Central memory CD8-positive, alpha-beta T cell (primary cell): ENCODE data around the gene DFFA.
"Not testable (repeated sequence)": the region's sequence is repeated elsewhere in the genome, so short reads cannot be mapped to it uniquely, and the experiment has no call there.

ENCODE experiments used
- ATAC-seq: fragments of 150-1000 bp; cut with Tn5 transposase; replicated peaks from 2 replicates; pipeline ENCODE4 v1.10.0; 2022; ENCODE audit warnings: mild to moderate bottlenecking, moderate FRiP score, moderate number of reproducible peaks; ENCODE audit not compliant: poor library complexity, severe bottlenecking; ENCODE audit errors: extremely low read depth
- DNase-seq, 2 donors: peaks; one replicate each; pipeline ENCODE4 v3.0.0; 2021; ENCODE audit warnings: low spot score in 2 of 2
- H3K27ac Mint-ChIP-seq: one replicate; pipeline ENCODE4 v1.8.0; 2022; ENCODE audit warnings: low read depth, mild to moderate bottlenecking, moderate library complexity, mixed read lengths
- H3K27me3 Mint-ChIP-seq: one replicate; pipeline ENCODE4 v1.8.0; 2022; ENCODE audit warnings: mixed read lengths
- H3K36me3 Mint-ChIP-seq: one replicate; pipeline ENCODE4 v1.8.0; 2022; ENCODE audit warnings: mild to moderate bottlenecking, moderate library complexity, mixed read lengths; ENCODE audit not compliant: insufficient read depth
- H3K4me1 Mint-ChIP-seq: one replicate; pipeline ENCODE4 v1.8.0; 2022; ENCODE audit warnings: mixed read lengths
- H3K4me3 Mint-ChIP-seq: one replicate; pipeline ENCODE4 v1.8.0; 2022; ENCODE audit warnings: mild to moderate bottlenecking, moderate library complexity, mixed read lengths
- H3K9me3 Mint-ChIP-seq: one replicate; pipeline ENCODE4 v1.8.0; 2022; ENCODE audit warnings: mixed read lengths

The DFFA gene

GRCh38 chr1:10429868-10430215, 42.5 kb downstream of the DFFA start:
- Mint-ChIP-seq H3K4me3 (peak overlapping the region; percentile 89), H3K36me3 (peaks cover 10% of the 10 kb centered on the region), H3K4me1 (peaks cover 8% of the 10 kb centered on the region), H3K27ac (peak overlapping the region; percentile 80), H3K9me3 (no peaks in the 10 kb centered on the region), H3K27me3 (no peaks in the 10 kb centered on the region)
- ATAC-seq (peak; percentile 8), DNase-seq (no peak)

DNA sequence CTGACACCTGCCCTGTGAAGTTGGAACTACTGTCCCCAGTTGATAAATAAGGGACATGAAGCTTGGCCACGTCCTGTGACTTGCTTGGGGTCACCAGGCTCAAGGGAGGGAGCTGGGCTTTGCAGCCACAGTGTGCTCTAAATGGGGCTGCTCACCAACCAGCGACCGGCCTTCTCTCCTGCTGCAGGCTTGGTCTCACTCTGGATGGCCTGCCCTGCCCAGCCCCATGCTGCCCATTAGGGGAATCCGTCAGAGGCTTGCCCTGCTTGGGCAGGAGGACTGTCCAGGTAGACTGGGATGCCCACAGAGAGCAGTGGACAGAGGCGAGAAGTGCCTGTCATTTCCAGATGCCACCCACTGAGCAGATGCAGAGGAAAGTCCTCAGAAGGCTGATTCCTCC, 43.3 kb downstream of the DFFA start:
- Mint-ChIP-seq H3K27ac (no peak overlapping the region), H3K4me3 (peak overlapping the region; percentile 89), H3K36me3 (peaks cover 10% of the 10 kb centered on the region), H3K27me3 (no peaks in the 10 kb centered on the region), H3K4me1 (peaks cover 8% of the 10 kb centered on the region), H3K9me3 (no peaks in the 10 kb centered on the region)
- DNase-seq (no peak), ATAC-seq (no peak)

DNA sequence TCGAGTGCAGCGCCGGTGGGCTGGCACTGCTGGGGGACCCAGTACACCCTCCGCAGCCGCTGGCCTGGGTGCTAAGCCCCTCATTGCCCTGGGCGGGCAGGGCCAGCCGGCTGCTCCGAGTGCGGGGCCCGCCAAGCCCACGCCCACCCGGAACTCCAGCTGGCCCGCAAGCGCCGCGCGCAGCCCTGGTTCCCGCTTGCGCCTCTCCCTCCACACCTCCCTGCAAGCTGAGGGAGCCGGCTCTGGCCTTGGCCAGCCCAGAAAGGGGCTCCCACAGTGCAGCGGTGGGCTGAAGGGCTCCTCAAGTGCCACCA, 45.8 kb downstream of the DFFA start:
- H3K27me3 Mint-ChIP-seq, ATAC-seq, H3K4me1 Mint-ChIP-seq, DNase-seq, H3K4me3 Mint-ChIP-seq, H3K36me3 Mint-ChIP-seq, H3K9me3 Mint-ChIP-seq, H3K27ac Mint-ChIP-seq: not testable (repeated sequence)

GRCh38 chr1:10425826-10426534, 46.3 kb downstream of the DFFA start:
- not testable (repeated sequence) for H3K27me3 Mint-ChIP-seq, H3K4me1 Mint-ChIP-seq, H3K9me3 Mint-ChIP-seq, DNase-seq, H3K27ac Mint-ChIP-seq, ATAC-seq, H3K4me3 Mint-ChIP-seq, H3K36me3 Mint-ChIP-seq

DNA sequence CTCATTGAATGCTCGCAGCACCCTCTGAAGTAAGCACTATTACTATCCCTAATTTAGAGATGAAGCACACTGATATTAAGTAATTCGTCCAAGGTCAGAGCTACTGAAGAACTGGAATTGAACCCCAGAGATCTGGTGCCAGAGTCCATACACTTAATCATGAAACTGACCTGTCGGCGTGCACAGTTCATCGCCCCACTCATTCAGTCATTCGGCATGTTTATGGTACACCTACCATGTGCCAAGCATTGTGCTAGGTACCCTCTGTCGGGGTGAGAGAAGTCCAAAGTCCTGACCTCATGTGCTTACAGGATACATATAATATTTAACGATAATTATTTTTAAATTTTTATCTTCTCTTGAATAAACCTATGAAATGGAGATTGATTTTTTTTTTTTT, 47.7 kb downstream of the DFFA start:
- ATAC-seq (no peak), DNase-seq (no peak)
- Mint-ChIP-seq H3K9me3 (no peaks in the 10 kb centered on the region), H3K4me1 (no peaks in the 10 kb centered on the region), H3K27ac (no peak overlapping the region), H3K4me3 (no peak overlapping the region), H3K27me3 (no peaks in the 10 kb centered on the region), H3K36me3 (peaks cover 8% of the 10 kb centered on the region)

- DNase-seq (no peak), ATAC-seq (no peak)
- Mint-ChIP-seq H3K27ac (no peak overlapping the region), H3K4me1 (no peaks in the 10 kb centered on the region), H3K27me3 (no peaks in the 10 kb centered on the region), H3K4me3 (no peak overlapping the region), H3K36me3 (peaks cover 13% of the 10 kb centered on the region), H3K9me3 (no peaks in the 10 kb centered on the region)
Observed at GRCh38 chr1:10424034-10424433, 48.3 kb downstream of the DFFA start.

DNA sequence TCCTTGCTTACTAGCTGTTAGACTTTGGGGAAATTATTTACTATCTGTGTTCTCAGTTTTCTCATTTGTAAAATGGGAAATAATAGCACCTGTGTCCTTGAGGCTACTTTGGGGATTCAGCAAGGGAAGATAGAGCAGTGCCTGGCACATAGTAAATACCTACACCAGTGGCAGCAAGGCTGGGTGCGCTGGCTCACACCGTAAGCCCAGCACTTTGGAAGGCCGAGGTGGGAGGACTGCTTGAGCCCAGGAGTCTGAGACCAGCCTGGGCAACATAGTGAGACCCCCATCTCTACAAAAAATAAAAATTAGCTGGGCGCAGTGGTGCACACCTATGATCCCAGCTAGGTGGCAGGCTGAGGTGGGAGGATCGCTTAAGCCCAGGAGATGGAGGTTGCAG, 50.7 kb downstream of the DFFA start:
- no peaks in the 10 kb centered on the region for H3K4me1 Mint-ChIP-seq
- peaks cover 29% of the 10 kb centered on the region for H3K36me3 Mint-ChIP-seq
- no peak overlapping the region for H3K4me3 Mint-ChIP-seq
- ATAC-seq: no peak
- H3K9me3 Mint-ChIP-seq: no peaks in the 10 kb centered on the region
- H3K27ac Mint-ChIP-seq: no peak overlapping the region
- H3K27me3 Mint-ChIP-seq: no peaks in the 10 kb centered on the region
- DNase-seq: no peak

DNA sequence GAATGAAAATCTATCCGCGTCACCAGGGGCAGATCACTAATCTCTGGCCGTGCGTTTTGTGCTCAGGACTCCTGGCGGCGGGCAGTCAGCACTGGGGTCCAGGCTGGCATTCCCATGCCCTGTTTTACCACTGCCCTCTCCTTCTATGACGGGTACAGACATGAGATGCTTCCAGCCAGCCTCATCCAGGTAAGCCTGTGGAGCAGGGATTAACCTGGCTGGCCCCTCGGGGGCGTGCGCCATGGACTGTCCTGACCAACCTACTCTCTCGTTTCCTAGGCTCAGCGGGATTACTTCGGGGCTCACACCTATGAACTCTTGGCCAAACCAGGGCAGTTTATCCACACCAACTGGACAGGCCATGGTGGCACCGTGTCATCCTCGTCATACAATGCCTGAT, 53.0 kb downstream of the DFFA start:
- no peak overlapping the region for H3K27ac Mint-ChIP-seq
- peaks cover 33% of the 10 kb centered on the region for H3K36me3 Mint-ChIP-seq
- DNase-seq (no peak), ATAC-seq (no peak)
- H3K4me1 Mint-ChIP-seq: no peaks in the 10 kb centered on the region
- no peaks in the 10 kb centered on the region for H3K27me3 Mint-ChIP-seq
- H3K9me3 Mint-ChIP-seq: no peaks in the 10 kb centered on the region
- H3K4me3 Mint-ChIP-seq: no peak overlapping the region

- not testable (repeated sequence) for H3K9me3 Mint-ChIP-seq, DNase-seq, H3K27me3 Mint-ChIP-seq, H3K4me1 Mint-ChIP-seq, H3K4me3 Mint-ChIP-seq, H3K27ac Mint-ChIP-seq, ATAC-seq
- H3K36me3 Mint-ChIP-seq: peaks cover 36% of the 10 kb centered on the region
Observed at GRCh38 chr1:10418741-10419140, 53.6 kb downstream of the DFFA start.

DNA sequence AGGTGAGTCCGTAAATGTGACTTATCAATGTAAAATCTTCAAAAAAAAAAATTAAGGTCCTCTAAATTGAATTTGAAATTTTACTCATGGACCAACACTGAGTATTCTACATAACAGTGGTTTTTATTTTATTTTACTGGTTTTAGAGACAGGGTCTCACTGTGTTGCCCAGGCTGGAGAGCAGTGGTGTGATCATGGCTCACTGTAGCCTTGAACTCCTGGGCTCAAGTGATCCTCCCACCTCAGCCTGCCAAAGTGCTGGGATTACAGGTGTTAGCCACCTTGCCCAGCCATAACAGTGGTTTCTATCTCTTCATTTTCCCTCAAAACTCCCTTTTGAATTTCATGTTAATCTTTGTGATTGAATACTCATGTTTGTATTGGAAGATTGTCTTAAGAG, 56.4 kb downstream of the DFFA start:
- H3K27ac Mint-ChIP-seq, H3K9me3 Mint-ChIP-seq, DNase-seq, H3K4me1 Mint-ChIP-seq, H3K4me3 Mint-ChIP-seq, H3K27me3 Mint-ChIP-seq, ATAC-seq: not testable (repeated sequence)
- peaks cover 52% of the 10 kb centered on the region for H3K36me3 Mint-ChIP-seq

DNA sequence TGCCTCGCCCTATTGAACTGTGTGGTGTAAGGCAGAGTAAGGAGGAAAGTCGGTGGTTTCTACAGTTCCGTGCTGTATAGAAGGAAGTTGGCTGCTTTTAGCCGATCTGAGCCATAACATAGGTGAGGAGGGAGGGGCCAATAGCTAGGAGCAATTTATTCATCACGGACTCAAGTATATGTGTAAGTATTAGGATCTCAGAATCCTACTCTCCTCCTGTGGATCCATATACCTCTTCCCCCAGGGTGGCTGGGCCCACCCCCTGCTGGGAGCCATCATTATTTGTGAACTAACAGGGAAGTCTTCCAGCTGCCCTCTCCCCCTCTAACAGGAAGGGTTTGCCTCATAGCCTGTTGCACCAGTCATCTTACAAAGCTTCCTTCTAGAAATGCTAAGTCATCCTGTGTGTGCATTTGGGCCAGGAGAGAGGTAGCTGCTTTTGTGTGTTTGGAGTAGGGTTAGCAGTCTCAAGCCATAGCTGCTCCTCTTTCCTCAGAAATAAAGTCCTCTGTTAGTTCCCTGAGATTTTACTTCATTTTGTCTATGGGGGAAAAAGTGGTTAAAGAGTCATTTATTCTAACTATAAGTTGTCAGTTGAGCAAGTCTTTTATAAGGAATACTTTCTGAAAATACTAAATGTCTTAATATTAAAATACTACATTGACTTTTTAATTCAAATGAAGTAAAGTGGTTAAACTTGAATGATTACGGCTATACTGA, 57.0 kb downstream of the DFFA start:
- ATAC-seq (no peak), DNase-seq (no peak)
- Mint-ChIP-seq H3K4me1 (no peaks in the 10 kb centered on the region), H3K9me3 (no peaks in the 10 kb centered on the region), H3K4me3 (no peak overlapping the region), H3K27me3 (no peaks in the 10 kb centered on the region), H3K36me3 (peaks cover 51% of the 10 kb centered on the region), H3K27ac (peak overlapping the region; percentile 55)

DNA sequence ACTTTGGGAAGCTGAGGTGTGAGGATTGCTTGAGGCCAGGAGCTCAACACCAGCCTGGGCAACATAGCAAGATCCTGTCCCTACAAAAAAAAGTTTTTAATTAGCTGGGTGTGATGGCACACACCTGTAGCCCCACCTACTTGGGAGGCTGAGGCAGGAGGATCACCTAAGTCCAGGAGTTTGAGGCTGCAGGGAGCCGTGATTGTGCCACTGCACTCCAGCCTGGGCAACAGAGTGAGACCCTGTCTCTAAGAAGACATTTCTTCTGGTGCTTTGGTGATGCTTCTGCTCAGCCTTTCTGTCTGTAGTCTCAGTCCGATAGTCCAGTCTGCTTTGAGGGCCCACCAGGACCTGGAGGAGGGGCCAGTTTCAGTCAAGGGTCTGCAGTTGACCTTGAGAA, 65.1 kb downstream of the DFFA start:
- Mint-ChIP-seq H3K9me3 (no peaks in the 10 kb centered on the region), H3K27ac (no peak overlapping the region), H3K4me3 (no peak overlapping the region), H3K36me3 (peaks cover 36% of the 10 kb centered on the region), H3K4me1 (no peaks in the 10 kb centered on the region), H3K27me3 (no peaks in the 10 kb centered on the region)
- ATAC-seq: no peak
- DNase-seq: no peak
